ENCODE data around the gene TMEM244. TPM values are rescaled to one million over a fixed set of nuclear protein-coding genes. Genes with fewer than 3 reads are reported as not detected.

TMEM244 gene
- total and polyA plus RNA-seq, 2 donors (not counting 3 experiments of a cell fraction or from before 2014, with no cell fraction given): not detected

GRCh38 chr6:129872586-129872985, 11.5 kb upstream of the TMEM244 start:
- no peak overlapping the region for H3K4me3 ChIP-seq (replicated peaks in 1 of 3; ENCODE audit: insufficient read depth in 1 of 3, low read depth in 1 of 3, low read length in 3 of 3)
- DNase-seq (ENCODE audit: low read depth, low spot score) (no peak), FAIRE-seq (no peak)
- no peaks in the 10 kb centered on the region for H3K9me3 ChIP-seq (replicated peaks; ENCODE audit: control insufficient read depth, insufficient read depth, low read length)
- H3K9me1 ChIP-seq (replicated peaks; ENCODE audit: control insufficient read depth, extremely low read depth, insufficient read depth, low read length): no peaks in the 10 kb centered on the region
- no peak overlapping the region for H3K9ac ChIP-seq (replicated peaks; ENCODE audit: extremely low read depth, insufficient read depth, low read length)
- intact Hi-C loops (cut with micrococcal nuclease) (no loop called here), dilution Hi-C loops (cut with MboI; ENCODE audit: extremely low pct_ligation_motif_present, low sequenced_read_pairs) (no loop called here)
- H3K79me2 ChIP-seq (ENCODE audit: control insufficient read depth, insufficient read depth, low read length): no peaks in the 10 kb centered on the region
- peaks cover 2 to 17% of the 10 kb centered on the region in 2 experiments for H3K27me3 ChIP-seq (ENCODE audit: control insufficient read depth in 2 of 2, insufficient read depth in 2 of 2, low read length in 2 of 2)
- no peak overlapping the region for H3K4me2 ChIP-seq (ENCODE audit: insufficient read depth, low read length)
- TF ChIP-seq MYC (IDR thresholded peaks at IDR 0.05; ENCODE audit: low read depth, low read length): no peak
- TF ChIP-seq EZH2 (IDR thresholded peaks at IDR 0.05; ENCODE audit: borderline replicate concordance, low read depth, low read length, severe bottlenecking): no peak
- no peak for TF ChIP-seq FOS (IDR thresholded peaks at IDR 0.05; ENCODE audit: borderline replicate concordance, insufficient read depth, low read length)
- TF ChIP-seq JUN (IDR thresholded peaks at IDR 0.05; ENCODE audit: borderline replicate concordance, insufficient read depth, insufficient read length, low read depth): no peak
- no peak for TF ChIP-seq MAX (IDR thresholded peaks at IDR 0.05; ENCODE audit: insufficient read depth, insufficient read length)
- no peak overlapping the region for H2AFZ ChIP-seq (ENCODE audit: low read depth, low read length)
- no peaks in the 10 kb centered on the region for H3K36me3 ChIP-seq (ENCODE audit: control insufficient read depth in 2 of 2, extremely low read depth in 1 of 2, insufficient read depth in 2 of 2, low read length in 2 of 2)
- CTCF ChIA-PET: no interaction called here
- BruUV-seq (replicated peaks): no TSS peak
- no peaks in the 10 kb centered on the region for H3K4me1 ChIP-seq (ENCODE audit: control insufficient read depth, extremely low read depth, insufficient read depth, low read length)
- no peaks in the 10 kb centered on the region for H4K20me1 ChIP-seq (replicated peaks; ENCODE audit: control insufficient read depth, extremely low read depth, insufficient read depth, low read length)
- no peak overlapping the region for H3K27ac ChIP-seq (ENCODE audit: insufficient read depth, low read depth, low read length)
- POLR2A ChIA-PET: no interaction called here

- Histone ChIP-seq H3K4me2 (ENCODE audit: insufficient read depth, low read length) (no peak overlapping the region), H3K27me3 (ENCODE audit: control insufficient read depth in 2 of 2, insufficient read depth in 2 of 2, low read length in 2 of 2) (peaks cover 2 to 17% of the 10 kb centered on the region in 2 experiments), H3K4me3 (replicated peaks in 1 of 3; ENCODE audit: insufficient read depth in 1 of 3, low read depth in 1 of 3, low read length in 3 of 3) (no peak overlapping the region), H3K9me3 (replicated peaks; ENCODE audit: control insufficient read depth, insufficient read depth, low read length) (no peaks in the 10 kb centered on the region), H3K4me1 (ENCODE audit: control insufficient read depth, extremely low read depth, insufficient read depth, low read length) (no peaks in the 10 kb centered on the region), H3K79me2 (ENCODE audit: control insufficient read depth, insufficient read depth, low read length) (no peaks in the 10 kb centered on the region), H2AFZ (ENCODE audit: low read depth, low read length) (no peak overlapping the region), H4K20me1 (replicated peaks; ENCODE audit: control insufficient read depth, extremely low read depth, insufficient read depth, low read length) (no peaks in the 10 kb centered on the region), H3K27ac (ENCODE audit: insufficient read depth, low read depth, low read length) (no peak overlapping the region), H3K36me3 (ENCODE audit: control insufficient read depth in 2 of 2, extremely low read depth in 1 of 2, insufficient read depth in 2 of 2, low read length in 2 of 2) (no peaks in the 10 kb centered on the region), H3K9me1 (replicated peaks; ENCODE audit: control insufficient read depth, extremely low read depth, insufficient read depth, low read length) (no peaks in the 10 kb centered on the region), H3K9ac (replicated peaks; ENCODE audit: extremely low read depth, insufficient read depth, low read length) (no peak overlapping the region)
- no peak for FAIRE-seq
- ChIA-PET CTCF (interaction anchor here (0.5 to 1.2 kb wide), 3 partner anchors 8 to 150 kb away, joined by 3 to 4 read pairs (median 3); no protein-coding TSS in a partner anchor), POLR2A (no interaction called here)
- BruUV-seq (replicated peaks): no TSS peak
- no peak for DNase-seq (ENCODE audit: low read depth, low spot score)
- dilution Hi-C loops (cut with MboI; ENCODE audit: extremely low pct_ligation_motif_present, low sequenced_read_pairs) (no loop called here), intact Hi-C loops (cut with micrococcal nuclease) (no loop called here)
- TF ChIP-seq CTCF (IDR thresholded peaks at IDR 0.05; ENCODE audit: extremely low read depth in 1 of 2, insufficient read depth in 1 of 2, low read depth in 1 of 2, low read length in 2 of 2): no peak
- TF ChIP-seq JUN (IDR thresholded peaks at IDR 0.05; ENCODE audit: borderline replicate concordance, insufficient read depth, insufficient read length, low read depth): no peak
- no peak for TF ChIP-seq FOS (IDR thresholded peaks at IDR 0.05; ENCODE audit: borderline replicate concordance, insufficient read depth, low read length)
These were observed 10.1 kb upstream of the TMEM244 start for GRCh38 chr6:129871221-129871620.

All from endothelial cell of umbilical vein (primary cell).